ENCODE measurements around the gene GGA2.

GRCh38 chr16:23420011-23420410 is 90.3 kb downstream of the GGA2 start:
- TF ChIP-seq CTCF (IDR thresholded peaks at IDR 0.05): no peak
- TF ChIP-seq POLR2A (IDR thresholded peaks at IDR 0.05): no peak
- TF ChIP-seq EP300 (IDR thresholded peaks at IDR 0.05): no peak
